NCI-H2107 (cell line): ENCODE results near the gene C16orf96.

ENCODE experiments used
- DNase-seq: peaks from one replicate; lab custom pipeline; 2025; lab: John Stamatoyannopoulos, UW

C16orf96 gene

DNA sequence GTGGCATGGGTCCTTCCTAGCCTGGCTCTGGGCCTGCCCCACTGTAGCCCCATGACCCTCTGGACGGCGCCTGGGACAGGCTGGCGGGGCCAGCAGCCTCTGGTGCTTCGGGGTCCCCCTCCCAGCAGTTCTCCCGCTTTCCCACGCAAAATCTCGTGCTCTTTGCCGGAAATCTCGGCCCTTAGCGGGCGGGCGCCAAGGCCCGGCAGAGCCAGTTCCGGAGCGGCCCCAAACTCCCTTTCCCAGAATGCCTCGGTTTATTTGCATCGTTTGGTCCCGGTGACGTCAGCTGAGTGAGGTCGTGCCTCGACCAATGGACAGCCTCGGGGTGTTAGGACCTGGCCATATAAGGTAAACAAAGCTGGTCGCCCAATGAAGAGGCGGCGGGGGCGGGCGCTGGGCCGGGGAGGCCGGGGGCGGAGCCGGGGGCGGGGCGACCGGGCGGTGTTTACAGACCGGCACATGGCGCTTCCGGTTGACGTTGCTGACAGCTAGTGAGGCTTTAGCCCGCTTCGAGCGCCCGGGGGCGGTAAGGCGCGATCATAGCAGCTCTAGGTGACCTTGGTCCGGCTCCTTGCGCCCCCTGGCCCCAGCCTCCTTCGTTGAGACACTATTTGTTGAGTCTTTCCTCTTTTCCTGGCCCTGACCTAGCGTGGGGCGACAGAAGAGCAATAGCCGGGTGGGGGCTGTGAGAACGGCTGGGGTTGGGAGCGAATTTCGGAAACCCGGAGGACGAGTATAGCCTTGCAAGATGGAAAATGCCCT, 60.1 kb downstream of the C16orf96 start:
- DNase-seq, result peak; percentile 99

DNA sequence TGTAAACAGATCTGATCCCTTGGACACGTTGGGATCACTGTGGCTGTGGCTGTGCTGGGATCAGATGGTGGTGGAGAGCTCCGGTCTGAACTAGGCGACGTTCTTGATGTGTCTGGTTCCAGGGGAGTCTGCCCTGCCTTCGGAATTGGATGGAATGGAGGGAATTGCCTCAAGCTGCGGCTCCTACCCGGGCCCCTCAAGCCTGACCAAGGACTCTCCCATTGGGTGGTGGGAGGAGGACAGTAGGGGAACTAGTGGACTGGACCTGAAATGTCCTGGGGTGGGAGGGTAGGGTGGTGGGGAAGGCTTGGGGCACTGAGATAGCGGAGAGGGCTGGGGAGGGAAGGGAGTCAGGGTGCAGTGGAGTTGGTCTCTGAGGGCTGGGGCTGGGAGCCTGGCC, 61.7 kb downstream of the C16orf96 start:
- no peak for DNase-seq

DNA sequence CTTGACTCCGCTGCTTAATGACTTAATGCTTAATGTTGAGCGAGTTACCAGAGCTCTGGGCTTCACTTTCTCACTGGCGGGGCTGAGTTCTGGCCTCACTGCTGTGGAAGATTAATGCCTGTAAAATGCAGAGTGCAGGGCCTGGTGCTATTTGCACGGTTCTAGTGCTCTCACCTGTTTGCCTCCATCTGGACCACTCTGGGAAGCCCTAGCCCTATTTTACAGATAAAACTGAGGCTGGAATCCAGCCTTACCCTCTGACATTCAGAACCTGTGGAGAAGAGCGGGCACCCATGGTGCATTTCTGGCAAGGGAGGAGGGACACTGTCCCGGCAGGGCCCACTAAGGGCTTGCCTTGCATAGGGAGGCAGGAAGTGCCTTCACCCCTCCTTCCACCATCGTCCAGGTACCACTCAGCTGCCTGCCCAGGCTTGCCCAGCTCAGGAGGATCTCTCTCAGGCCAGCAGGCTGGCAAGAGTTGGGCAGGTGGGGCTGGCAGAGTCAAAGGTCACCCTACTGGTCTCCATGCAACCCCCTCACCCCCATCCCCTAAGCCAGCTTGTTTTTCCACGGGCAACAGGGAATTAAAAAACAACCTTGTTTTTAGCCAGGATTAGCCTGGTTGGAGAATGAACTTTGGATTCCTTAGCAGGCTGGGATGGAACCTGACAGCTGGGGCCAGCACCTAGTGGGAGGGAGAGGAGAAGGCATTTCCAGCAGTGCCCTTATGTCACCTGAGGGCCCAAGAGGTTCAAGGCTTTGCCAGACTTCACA, 62.7 kb downstream of the C16orf96 start:
- DNase-seq, result no peak

DNA sequence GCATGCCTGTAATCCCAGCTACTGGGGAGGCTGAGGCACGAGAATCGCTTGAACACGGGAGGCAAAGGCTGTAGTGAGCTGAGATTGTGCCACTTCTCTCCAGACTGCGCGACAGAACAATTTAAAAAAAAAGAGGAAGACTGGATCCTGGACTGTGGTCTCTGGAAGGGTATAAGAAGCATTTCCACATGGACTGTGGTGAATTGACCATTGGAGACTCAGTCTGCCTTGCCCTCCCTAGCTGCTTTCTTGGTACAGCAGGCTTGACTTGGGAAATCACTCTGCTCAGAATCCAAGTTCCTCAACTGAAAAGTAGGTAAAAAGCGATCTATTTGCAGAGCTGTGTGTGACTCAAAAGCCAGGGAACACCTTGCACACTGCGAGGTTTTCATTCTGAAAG, 67.5 kb downstream of the C16orf96 start:
- no peak for DNase-seq

DNA sequence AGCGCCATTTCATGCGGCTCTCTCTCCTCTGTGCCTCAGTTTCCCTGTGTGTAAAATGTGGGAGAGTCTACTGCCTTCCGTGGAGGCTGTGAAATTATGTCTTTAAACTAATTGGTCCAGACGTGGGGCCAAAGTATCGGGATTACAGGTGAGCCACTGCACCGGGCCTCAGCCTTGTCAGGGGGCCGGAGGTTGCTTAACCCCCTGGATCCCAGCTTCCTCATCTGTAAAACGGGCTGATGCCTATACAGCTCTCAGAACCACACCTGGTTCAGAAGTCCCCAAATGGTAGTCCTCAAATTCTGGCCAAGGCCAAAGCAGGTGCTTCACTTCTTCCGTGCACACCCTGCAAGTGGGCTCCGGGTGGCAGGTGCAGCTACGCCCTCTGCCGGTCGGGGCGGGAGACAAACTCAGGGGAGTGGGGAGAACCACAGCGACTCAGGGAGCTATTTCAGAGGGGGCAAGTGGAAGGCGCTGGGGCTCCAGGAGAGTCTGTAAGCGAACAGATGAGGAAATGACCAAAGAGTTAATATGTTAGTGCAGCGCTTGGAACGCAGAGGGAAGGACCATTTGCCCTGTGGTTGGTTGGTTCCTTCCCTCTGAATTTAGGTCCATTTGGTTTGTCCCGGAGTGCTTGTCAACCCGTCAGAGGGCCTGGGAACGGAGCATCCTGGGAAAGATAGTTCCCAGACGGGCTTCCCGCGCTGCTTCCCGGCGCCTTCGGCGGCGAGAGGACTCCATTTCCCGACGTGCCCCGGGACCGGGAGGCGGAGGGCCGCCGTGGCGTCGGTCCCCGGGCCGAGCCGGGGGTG, 68.1 kb downstream of the C16orf96 start, which contains the start of gene MGRN1:
TSS of gene MGRN1 (plus strand) at position 812 of the 812 bp plus-strand sequence. CDS start 135 bp downstream, outside the sequence.
- peak; percentile 93 for DNase-seq

DNA sequence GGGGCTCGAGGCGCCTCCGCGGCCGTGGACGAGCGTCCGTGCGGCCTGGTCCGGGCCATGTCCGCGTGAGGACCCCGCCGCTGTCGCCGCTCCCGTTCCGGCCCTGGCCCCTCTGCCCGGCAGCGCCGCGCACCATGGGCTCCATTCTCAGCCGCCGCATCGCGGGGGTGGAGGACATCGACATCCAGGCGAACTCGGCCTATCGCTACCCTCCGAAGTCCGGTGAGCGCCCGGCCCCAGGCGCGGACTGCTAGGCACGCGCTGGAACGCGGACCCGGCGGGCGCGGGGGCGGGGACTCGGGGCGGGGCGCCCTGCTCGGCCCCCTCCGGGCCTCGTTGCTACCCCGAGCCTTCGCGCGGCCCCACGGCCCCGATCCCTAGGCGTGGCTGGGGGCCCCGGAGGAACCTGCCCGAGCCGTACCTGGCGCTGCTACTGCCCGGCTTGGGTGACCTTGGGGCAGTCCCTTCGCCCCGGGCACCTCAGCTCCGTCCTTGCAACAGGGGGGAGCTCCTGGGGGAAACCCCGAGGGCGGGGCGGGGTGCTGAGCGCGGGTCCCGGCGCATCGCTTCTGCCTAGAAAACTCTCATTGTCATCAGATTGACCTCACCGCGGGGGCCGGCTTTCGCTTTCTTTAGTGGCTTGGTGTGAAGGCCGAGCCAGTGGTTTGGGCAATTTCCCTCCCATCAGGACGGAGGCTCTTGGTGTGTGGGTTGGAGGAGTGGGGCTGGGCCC, 68.9 kb downstream of the C16orf96 start:
- DNase-seq, result no peak

DNA sequence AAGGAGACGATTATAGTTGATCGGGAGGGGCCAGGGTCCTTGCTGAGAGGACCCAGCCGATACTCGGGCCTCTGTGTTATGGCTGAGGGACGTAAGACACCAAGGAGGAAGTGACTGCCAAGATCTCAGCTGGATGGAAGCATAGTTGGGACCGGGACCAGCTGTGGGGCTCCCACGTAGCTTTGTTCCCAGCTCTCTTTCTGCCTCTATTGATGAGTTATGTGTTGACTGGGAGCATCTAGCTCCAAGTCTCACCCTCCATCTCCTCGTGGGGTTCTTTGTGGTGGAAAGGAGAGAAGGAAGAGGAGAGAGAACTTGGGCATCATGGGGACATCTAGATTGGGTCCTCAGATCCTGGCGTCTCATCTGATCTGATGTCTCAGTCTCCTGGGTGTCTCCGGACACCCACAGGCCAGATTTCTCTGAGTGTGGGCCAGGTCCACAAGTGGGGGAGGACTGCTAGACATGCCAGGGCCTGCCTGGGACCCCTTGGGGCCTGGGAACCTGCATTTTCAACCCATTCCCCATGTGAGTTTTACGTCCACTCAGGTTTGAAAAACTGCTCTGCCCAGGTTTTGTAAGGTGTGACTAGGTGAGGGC, 69.5 kb downstream of the C16orf96 start:
- DNase-seq, result no peak

DNA sequence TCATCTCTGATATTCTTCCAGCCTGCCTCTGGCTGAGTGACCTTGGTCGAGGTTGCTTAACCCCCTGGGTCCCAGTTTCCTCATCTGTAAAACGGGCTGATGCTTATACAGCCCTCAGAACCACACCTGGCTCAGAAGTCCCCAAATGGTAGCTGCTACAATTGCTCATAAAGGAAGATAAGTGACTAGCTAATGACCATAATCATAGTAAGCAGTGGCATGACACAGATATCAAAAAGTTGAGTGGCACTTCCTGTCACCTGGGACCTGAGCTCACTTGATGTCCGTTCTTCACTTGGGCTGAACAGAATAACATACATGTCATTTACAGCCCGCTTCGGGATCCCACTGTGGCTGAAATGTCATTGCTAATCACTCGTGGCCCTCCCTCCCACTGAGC, 70.3 kb downstream of the C16orf96 start:
- DNase-seq, result no peak

DNA sequence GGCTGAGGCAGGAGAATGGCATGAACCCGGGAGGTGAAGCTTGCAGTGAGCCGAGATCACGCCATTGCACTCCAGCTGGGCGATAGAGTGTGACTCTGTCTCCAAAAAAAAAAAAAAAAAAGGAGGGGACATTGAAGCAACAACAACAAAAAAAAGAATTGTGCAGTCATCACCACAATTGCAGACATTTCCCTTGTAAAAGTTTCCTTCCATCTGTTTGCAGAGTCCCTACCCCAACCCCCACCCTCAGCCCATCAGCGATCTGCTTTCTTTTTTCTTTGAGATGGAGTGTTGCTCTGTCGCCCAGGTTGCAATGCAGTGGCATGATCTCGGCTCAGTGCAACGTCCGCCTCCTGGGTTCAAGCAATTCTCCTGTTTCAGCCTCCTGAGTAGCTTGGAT, 72.1 kb downstream of the C16orf96 start:
- no peak for DNase-seq

DNA sequence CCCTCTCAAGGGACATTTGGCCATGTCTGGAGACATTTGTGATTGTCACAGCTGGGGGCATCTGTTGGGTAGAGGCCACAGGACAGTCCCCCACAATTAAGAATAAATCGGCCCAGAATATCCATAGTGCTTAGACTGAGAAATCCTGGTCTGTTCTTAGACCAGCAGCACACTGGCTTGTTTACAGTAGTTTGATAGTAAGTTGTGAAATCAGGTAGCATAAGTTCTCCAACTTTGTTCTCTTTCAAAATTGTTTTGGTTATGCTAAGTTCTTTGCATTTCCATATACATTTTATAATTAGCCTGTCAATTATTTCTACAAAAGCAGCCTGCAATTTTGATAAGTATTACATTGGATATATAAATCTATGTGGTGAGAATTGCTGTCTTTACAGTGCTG, 75.3 kb downstream of the C16orf96 start:
- DNase-seq, result no peak

DNA sequence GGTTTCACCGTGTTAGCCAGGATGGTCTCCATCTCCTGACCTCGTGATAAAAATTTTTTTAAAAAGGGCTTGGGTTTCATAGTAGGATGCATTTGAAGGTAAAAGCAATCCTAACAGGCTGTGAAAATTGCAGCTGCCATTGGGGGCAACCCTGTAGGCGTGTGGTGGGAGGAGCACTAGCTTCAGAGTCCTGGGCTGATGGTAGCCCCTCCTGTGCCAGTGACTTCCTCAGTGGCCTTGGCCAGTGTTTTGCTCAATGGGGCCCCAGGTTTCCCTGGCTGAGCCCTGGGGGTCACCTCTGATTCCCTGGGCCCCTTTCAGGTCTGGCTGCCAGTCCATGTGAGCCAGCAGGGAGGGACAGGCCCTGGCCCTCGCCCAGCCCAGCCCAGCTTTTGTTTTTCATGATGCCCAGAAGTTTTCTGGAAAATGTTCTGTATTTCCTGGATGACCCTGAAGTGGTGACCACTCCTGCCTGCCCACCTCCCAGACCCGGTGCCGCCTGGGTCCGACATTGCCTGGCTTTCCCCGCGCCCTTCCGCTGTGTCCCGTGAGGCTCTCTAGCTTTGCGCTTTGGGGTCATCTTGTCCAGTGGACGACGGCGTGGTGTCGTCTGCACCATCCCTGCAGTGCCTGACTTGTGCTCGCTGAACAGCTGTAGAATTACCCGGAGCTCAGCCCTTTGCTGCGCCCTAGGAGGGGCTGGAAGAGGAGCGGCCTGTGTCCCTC, 77.9 kb downstream of the C16orf96 start:
- no peak for DNase-seq

DNA sequence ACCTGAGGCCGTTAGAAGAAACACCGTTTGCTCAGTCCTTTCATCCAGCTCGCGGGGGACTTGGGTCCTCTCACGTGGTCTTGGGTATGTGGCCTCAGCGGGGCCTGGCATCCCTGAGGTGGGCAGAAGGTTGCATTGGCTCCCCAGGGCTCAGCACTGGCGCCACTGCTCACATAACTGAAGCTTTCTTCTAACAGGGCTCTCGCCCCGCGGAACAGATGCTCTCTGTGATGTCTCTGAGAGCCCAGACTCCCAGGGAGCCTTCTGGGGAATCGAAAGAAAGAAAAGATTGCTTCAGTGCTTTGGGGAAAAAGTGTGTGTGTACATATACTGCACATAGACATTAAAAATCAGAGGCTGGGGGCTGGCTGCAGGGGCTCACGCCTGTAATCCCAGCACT, 78.6 kb downstream of the C16orf96 start:
- no peak for DNase-seq

DNA sequence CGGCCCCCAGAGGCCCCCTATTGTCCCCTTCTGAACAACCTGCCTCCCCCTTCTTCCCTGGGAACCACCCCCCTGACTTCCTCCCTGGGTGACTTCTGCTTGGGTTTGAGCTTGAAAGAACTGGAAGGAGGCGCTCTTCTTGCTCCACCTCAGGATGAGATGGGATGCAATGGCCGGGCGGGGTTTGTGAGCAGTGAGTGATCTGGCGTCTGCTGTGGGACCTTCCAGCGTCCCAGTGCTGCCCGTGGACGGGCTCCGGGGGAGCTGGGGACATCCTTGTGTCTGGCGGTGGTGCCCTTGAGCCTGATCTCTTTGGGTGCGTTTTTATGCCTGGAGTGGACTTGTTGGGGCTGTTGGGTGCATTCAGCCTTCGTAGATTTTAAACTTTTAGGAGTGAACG, 80.1 kb downstream of the C16orf96 start:
- DNase-seq, result no peak

DNA sequence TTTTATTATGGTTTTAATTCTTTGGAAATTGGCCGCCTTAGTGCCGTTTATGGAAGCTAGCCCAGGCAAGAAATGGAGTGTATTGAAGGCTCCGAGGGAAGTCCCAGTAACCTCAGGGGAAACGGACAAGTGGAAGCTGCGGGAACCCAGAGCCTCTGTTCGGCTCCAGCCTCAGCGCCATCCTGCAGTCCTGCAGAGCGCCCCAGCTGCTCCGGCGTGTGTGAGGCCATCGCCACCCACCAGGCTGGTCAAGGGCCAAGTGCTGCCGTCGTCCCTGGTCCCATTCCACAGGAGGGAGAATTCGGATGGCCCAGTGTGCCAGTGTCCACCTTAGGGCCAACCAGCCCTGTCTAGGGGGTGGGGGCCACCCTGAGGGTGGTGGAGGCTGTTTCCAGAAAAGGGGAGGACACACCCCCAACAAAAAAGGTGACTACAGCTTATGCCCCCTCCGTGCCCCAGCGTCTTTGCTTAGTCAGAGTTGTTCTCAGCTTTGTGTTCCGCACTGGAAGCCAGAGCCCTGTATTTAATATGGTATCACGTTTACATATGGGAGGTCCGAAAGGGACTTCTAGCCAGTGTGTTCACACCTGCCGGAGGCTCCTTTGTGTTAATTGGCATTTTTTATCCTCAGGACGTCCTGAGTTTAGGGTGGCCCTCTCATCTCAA, 81.5 kb downstream of the C16orf96 start:
- no peak for DNase-seq

DNA sequence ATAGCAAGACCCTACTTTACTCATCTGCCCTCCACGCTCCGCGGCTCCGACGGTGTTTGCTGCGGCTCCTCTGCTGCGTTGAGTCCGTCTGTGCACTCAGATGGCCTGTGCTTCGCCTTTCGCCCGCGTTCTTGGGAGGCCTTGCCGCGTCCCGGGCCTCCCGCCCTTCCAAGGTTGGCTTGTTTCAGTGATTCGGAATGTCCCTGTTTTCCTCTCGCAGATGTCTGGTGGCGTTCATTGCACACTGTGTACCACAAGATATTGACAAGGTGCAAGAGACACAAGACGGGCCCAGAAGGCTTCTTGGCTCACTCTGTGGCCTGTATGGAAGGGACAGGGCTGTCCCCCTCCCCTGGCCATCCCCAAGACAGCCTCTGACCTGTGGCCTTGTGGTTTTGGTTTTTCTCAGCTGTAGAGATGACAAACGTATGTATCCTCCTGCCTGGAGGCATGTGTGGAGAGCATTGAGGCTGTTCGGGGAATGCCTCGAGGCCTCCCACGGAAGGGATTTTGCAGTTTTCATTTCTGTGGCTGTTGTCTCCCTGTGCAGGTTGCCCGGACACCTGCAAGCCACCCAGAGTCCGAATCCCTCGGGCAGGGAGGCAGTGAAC, 83.9 kb downstream of the C16orf96 start:
- no peak for DNase-seq

DNA sequence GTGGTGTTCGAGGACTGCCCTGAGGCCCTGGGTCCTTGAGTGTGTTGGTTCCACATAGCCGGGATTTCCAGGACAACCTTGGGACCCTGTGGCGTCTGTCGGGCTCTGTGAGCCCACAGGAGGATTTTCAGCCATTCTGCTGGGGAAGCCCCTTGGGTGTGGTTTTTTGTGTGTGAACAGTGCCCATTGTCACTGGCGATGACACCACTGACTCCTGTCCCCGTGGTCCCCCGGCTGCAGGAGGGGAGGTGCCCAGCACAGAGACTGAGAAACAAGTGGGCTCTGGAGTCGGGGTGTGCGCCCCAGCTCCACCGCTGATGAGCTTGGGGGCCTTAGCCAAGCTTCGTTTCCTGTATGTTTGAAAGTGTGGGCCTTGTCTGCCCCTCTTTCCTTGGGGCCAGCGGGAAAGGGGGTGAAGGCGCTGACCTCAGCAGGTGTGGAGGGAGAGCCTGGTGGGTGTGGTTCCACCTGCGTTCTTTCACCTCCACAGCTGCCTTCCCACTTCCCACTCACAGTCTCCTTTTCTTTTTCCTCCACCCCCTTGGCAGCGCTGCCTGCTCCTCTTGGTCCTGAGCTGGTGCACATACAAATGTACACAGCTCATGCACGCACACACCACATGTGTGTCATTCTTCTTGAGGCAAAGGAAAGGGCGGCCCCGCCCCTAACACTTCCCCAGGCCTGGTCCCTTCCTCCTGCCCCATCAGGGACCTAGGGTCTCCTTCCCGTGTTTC, 84.6 kb downstream of the C16orf96 start:
- DNase-seq, result no peak

DNA sequence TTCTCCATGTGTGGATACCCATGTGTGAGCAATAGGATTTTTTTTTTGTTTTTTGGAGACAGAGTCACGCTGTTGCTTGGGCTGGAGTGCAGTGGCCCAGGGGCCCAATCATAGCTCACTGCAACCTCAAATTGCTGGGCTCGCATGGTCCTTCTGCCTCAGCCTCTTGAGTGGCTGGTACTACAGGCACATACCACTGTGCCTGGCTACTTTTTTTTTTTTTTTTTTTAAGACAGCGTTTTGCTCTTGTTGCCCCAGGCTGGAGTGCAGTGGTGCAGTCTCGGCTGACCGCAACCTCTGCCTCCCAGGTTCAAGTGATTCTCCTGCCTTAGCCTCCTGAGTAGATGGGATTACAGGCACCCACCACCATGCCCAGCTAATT, 85.2 kb downstream of the C16orf96 start:
- DNase-seq, result no peak

DNA sequence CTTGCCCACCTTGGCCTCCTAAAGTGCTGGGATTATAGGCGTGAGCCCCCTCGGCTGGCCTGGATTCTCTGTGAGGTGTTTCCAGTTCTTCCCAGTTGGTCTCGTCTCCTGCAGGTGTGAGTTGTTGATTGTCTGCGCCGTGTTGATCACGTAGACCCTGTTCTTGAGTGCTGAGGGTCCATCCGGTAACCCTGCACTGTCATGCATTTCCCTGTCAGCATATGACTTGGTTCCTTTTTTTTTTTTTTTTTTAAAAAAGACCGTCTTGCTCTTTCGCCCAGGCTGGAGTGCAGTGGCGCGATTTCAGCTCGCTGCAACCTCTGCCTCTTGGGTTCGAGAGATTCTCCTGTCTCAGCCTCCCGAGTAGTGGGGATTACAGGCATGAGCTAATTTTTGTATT, 85.8 kb downstream of the C16orf96 start:
- no peak for DNase-seq
